HuH-7.5 (cell line): ENCODE measurements around the gene GAP43.

ENCODE experiments used
- DNase-seq: peaks from one replicate; pipeline ENCODE4 v3.0.0; 2011; ENCODE audit warnings: low spot score

The GAP43 gene

GRCh38 chr3:115766587-115767482, 143.5 kb downstream of the GAP43 start:
- DNase-seq = no peak

GRCh38 chr3:115768661-115769060, 145.4 kb downstream of the GAP43 start:
- DNase-seq = no peak
